NCI-H1105 treated with DMSO at 0.1 percent for 48 hours (cell line): Measurements from ENCODE around the gene PCCB.
"Not testable (repeated sequence)": the region's sequence is repeated elsewhere in the genome, so short reads cannot be mapped to it uniquely, and the experiment has no call there.

Experiments
- DNase-seq: peaks from one replicate; lab custom pipeline; 2025; lab: John Stamatoyannopoulos, UW

PCCB gene

DNA sequence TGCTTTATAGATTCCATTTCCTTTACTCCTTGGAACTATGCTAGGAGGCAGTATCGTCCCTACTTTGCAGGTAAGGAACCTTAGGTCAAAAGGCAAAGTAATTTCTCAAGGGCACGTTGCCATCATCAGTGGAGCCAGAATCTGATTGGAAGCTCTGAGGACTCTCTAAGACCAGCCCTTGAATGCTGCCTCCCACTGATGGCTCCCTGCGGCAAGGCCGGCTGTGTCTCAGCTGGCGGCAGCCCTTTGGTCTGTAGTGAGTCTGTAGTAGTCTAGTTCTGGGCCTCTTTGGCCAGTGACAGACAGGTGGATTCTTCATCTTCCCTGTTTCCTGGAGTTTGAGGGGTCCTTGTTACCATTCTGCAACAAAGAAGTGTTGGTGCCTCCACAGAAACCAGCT is 76.2 kb downstream of the PCCB start:
- DNase-seq = no peak

DNA sequence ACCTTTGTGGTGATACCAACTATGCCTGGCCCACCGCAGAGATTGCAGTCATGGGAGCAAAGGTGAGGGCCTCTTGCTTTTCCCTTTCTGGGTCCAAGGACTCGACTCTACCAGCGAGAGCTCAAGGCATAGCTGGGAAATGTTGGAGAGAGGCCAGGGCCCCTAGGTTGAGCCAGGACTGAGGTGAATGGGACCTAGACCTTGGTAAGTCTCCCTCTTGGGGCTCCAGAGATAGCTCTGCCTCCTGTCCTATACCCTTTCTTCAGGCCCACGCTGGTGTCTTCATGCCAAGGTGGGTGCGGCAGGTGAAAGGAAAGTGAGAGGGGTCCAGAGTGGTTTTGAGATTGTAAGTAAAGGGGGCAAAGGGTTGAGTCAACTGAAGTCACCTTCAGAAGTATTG is 77.5 kb downstream of the PCCB start:
- no peak for DNase-seq

DNA sequence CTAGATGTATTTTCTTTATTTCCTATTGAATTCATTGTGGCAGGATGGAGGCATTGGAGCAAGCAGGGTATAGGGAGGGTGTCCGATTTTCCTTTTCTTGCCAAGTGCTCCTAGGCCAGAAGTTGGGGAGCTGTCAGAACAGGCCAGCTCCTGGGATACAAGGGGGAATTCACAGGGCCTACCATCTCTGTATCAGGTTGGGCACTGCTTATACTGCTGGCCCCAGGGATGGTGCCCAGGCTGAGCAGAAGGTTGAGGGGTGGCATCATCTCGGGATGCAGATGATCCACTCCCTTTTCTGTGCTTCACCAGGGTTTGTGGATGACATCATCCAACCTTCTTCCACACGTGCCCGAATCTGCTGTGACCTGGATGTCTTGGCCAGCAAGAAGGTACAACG is 79.5 kb downstream of the PCCB start:
- DNase-seq = no peak

DNA sequence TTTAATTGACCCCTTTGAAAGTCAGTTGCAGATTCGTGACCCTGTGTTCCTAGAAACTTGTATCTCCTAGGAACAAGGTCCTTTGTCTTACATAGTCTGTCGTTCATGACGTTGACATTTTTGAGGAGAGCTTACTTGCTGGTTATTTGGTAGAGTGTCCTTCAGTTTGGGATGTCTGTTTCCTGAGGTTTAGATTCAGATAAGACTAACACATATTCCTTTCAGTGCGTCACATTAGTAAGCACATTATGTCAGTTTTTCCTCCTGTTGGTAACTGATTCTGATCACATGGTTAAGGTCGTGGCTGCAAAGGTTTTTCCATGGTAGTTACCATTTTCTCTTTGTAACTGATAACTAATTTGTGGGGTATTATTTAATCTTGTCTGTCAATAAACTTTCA is 80.8 kb downstream of the PCCB start:
- DNase-seq = no peak

DNA sequence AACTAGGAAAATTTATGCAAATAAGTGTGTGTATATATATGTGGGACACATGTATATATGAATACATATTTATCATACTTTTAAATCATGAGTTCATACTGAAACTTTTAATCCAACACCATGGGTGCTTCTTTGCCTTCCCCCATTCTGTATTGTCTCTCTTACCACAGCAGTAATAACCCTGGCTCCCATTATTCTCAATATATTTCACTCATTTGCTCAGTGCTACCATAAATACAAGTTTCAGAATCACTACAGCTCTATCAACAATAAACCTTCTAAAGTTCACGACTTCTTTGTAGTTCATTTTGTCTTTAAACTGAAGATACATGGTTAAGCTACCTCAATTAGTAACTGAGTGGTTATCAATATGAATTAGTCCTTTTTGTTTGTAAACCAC is 82.2 kb downstream of the PCCB start:
- DNase-seq = no peak

DNA sequence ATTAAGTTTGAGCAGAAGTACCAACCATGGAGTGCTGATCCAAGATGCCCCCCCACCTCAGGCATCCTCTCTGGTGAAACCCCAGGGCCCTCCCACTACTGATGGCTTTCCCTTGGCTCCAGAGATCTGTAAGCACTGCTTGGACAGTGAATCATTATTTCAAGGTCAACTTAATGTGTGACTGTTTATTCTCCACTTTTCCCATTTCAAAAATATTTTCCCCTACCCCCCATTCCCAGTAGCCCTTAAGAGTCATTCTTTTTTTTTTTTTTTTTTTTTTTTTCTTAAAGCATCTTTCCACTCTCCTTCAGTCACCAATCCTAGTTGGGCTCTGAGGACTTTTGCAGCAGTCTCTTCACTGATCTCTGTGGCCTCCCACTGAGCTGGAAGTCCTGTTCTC is 82.6 kb downstream of the PCCB start:
- no peak for DNase-seq

DNA sequence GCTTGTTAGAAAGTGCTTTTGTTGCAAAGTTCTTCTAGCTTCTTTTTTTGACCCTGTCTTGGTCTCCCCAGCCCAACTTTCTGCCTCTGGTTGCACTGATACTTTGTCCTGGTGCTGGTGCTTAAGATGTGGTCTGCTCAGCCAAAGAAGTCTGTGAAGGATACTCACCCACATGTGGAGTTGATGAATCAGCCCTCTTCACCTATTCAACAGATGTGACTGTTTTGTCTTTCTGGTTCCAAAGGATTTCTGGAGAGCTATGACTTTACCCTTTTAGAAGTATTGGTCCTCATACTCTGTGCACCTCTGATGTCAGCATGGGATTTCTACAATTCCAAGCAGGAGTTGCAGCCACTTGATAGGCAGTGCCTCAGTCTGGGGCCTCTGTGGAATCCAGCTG is 84.1 kb downstream of the PCCB start:
- no peak for DNase-seq

DNA sequence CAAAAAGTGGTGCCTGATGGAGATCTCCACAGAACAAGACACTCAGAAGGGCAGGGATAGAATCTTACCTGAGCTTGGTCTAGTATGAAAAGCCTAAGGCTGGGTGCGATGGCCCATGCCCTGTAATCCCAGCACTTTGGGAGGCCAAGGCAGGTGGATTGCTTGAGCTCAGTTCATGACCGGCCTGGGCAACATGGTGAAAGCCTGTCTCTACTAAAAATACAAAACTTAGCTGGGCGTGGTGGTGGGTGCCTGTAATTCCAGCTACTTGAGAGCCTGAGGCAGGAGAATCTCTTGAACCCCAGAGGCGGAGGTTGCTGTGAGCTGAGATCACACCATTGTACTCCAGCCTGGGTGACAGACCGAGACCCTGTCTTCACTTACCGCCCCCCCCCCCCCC is 84.6 kb downstream of the PCCB start:
- not testable (repeated sequence) for DNase-seq

DNA sequence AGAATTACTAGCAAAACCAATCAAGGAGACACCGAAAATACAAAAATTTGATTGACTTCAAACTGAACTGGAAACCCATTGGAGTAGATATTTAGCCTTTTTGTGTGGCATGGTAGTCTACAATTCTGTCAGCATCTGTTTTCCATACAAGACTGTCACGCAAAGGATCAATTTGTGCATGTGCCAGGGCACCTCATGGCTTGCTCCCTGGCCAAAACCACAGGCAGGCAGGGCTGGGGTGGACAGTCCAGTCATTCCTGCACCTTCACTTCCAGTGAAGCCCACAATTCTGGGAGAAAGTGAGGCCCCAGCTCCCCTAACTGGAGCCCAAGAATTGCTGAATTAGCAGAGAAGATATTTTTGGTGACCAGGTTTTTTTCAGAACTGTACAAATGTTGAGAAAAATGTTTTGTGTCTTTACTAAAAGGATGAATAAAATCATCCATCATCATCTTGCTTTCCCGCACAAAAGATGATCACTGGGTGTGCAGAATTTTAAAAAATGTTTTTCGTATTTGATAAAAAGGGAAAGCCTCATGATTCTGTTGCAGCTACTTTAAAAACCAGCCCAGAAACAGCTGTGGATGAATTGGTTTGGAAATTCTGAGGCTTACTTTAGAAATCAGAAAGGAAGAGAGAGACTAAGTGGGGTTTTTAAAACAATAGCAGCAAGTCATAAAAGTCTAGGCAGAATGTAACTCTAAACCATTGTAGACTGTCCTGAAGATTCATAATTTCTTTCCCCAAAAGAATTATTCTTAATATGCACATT is 86.4 kb downstream of the PCCB start:
- DNase-seq = no peak

DNA sequence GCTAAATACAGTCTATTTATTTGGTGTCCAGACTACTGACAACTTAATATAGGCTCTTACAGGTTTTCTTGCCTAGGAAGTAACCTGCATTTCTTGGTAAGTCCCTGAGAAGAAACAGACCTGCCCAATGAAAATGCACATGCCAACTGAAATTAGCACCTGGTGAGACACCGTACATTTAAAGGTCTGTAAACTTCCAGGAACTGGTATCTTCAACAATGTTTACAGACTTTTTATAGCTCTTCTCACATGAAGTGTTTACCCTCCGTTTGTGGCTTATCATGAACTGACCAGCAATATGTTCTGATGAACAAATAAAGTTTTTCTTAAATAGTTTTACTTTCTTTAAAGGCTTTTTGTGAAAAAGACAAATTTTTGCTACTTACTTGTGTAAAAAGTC is 93.3 kb downstream of the PCCB start:
- DNase-seq = peak; percentile 76

DNA sequence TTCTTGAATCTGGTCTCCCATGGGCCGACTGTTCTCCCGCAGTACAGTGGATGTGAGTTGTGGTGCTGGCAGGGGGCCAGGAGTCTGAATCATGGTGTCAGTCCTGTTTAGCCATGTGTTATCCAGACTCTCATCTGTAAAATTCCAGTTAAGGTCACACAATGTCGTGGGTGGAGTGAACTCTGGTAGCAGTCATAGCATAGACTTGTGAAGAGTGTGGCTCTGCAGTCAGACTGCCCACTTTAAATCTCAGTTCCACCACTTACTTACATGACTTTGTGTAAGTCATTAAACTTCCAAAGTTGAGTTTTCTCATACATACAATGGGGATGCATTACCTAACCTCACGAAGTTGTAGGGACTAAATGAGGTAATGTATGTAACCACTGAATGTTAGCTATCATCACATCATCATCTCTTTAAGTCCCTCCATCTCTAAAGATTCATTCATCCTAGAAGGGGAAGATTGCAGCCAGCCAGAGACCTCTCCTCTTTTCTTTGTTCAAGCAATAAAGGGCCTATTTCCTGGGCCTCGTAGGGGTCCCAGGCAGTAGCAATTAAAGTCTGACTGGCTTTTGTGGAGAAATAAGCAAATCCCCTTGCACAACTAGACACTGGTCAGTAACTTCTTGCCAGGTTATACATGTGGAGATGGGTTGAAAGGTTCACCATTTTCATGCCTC is 93.9 kb downstream of the PCCB start:
- peak; percentile 76 for DNase-seq

DNA sequence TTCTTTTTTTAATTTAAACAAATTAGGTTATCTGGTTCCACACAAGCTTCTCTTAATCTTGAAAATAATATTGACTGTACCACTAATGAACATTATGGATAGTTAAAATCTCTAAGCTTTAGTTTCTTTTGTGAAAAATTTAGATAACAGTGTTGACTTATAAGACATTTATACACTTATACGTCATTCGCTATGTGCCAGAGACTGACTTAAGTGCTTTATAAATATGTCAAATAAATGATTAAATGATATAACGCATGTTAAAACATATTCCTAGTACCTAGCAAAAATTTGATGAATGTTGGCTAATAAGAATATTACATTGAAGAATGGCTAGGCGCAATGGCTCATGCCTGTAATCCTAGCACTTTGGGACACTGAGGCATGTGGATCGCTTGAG is 96.3 kb downstream of the PCCB start:
- DNase-seq = no peak

DNA sequence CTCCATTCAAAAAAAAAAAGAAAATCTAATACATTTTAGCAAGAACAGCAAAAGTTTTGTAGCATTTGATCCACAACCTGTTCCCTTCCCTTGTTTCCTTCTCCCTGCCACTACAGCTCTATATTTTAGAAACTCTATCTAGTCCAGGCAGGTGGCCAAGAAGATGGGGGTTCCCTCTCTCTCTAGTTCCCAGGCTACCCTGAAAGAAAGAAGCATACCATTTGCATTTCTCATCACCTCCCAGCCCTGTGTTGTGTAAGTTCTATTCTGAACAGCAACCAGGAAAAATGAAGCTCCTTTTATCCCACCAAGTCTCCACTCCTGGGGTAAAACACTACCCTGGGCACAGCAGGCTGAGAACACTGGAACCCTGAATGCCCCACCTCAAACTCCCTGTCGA is 100.0 kb downstream of the PCCB start:
- no peak for DNase-seq

DNA sequence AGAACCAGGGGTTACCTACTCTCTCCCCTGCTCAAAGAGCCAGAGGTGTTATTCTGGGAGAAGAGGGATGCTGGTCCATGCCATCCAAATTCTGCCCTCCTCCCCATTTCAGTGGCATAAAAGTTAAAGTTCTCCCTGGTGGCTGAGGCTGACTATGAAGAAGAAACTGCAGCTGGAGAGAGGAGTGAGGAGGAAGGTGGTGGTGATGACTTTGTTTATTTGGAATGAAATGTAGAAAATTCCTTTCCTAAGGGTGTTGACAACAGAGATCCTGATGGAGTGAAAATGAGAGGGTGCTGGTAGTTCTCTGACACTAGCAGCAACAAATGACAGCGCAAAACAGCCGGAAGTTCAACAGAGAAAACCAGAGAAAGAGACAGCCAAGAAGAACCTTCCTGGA is 100.4 kb downstream of the PCCB start:
- DNase-seq = no peak

DNA sequence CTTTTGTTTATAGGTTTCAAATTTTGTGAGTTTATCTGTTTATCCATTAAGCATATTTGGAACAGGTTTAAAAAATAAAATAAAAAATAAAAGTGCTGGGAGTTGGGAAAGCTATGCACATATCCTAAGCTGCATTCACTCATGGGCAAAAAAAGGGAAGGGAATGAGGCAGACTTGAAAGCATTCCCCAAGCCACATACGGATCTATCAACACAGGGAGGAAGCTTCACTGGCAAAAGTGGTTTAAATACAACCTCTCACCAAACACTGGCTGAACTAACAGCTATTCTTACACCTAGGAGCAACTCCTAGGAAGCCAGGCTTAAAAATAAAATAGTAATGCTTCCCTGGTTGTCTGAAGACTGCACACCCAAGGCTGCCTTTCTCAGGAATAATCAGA is 101.2 kb downstream of the PCCB start:
- no peak for DNase-seq

DNA sequence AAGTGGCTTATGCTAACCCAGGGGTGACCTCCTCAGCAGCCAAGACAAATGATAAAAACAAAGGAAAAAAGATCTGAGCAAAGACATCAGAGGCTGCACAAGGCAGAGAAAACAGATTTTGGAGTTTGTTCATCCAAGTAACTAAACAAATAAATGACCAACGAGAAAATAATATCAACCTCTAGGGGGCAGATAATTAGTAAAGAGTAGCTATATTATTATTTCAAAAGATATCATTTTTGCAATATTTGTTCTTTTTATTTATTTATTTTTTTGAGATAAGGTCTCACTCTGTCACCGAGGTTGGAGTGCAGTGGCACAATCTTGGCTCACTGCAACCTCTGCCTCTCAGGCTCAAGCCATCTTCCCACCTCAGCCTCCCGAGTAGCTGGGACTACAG is 101.8 kb downstream of the PCCB start:
- no peak for DNase-seq

DNA sequence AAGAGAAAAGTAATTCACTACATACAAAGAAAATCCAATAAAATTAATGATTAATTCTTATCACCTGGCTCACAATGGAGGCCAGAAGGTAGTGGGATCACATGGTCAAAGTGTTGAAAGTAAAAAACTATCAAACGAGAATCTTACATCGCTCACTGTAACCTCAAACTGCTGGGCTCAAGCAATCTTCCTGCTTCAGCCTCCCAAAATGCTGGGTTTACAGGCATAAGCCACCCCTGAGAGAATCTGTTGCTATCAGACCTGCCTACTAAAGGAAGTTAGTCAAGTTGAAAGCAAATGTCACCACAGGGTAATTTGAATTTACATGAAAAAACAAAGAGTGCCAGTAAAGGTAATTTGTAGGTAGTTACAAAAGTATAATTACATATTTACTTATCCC is 103.3 kb downstream of the PCCB start:
- DNase-seq = no peak

DNA sequence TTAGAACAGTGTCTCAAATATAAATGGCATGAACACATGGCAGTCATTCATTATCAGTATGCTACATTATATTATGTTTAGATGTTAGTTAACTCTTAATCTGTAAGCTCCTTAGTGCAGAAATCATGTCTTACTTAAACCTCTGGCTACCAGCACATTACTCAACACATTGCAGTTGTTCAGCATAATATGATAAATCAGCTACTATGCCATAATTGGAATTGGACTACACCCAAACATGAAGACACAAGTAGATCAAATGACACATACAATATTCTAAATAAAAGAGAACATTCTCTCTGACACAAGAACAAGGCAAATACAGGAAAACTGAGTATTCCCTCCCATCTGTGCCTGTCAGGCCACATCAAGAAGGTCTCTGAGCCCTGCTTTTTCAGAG is 116.1 kb downstream of the PCCB start:
- DNase-seq = peak; percentile 33

DNA sequence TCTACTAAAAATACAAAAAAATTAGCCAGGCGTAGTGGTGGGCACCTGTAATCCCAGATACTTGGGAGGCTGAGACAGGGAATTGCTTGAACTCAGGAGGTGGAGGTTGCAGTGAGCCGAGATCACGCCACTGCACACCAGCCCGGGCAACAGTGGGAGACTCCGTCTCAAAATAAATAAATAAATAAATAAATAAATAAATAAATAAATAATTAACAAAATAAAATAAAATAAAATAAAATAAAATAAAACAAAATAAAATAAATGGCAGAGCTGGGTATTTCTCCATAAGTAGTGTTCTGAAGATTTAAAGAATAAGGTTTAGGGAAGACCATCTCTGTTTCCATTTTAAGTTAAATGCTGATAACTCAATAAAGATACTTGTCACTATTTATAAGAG is 125.7 kb downstream of the PCCB start:
- not testable (repeated sequence) for DNase-seq

DNA sequence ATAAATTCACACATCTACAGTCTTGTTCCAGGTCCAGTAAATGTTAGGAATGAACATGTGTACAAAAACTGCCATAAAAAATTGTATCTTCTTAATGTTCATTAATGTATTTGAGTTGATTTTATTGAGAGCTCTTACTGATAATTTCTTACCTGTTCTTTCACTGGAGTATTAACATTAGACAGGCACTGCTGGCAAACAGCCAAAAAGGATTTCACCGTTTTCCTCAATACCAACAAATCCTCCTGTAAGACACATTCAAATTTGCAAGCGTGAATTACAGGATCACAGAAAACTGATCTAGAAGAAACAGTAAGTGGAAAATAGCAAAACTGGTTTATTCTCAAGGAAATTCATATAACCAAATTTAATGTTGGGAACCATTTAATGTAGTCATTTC is 127.4 kb downstream of the PCCB start:
- DNase-seq = peak; percentile 40

DNA sequence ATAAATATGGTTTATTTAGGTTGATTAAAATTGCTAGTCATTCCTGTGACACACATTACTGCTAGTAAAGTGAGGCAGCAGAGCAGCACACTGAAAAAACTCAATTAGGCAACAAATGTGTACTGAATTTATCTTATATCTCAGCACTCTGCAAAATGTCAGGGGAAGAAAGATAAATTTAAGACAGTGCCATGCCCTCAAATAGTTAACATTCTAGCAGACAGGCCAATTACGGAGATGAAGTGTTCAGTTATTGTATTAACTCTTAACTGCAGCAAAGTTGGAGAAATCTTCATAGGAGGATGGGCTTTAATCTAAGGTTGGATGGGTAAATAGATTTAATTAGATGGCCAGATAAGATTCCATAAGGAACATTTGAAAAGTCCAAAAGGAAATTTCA is 127.9 kb downstream of the PCCB start:
- no peak for DNase-seq
